Colonic mucosa (tissue), 4 donors: Measurements from ENCODE around the gene WSB1. TPM values are rescaled to one million over a fixed set of nuclear protein-coding genes. Genes with fewer than 3 reads are reported as not detected.

Experiments
- DNase-seq: peaks from one replicate; pipeline ENCODE4 v3.0.0-alpha.2; 2020
- H3K27ac ChIP-seq: fragments of 200-600 bp; one replicate; pipeline ENCODE4 v1.8.0; 2021
- H3K27me3 ChIP-seq: fragments of 200-600 bp; one replicate; pipeline ENCODE4 v1.8.0; 2021
- H3K36me3 ChIP-seq: fragments of 200-600 bp; one replicate; pipeline ENCODE4 v1.8.0; 2021
- H3K4me1 ChIP-seq: fragments of 200-600 bp; one replicate; pipeline ENCODE4 v1.8.0; 2021; ENCODE audit warnings: mild to moderate bottlenecking
- H3K4me3 ChIP-seq: fragments of 200-600 bp; one replicate; pipeline ENCODE4 v1.8.0; 2021
- H3K9ac ChIP-seq, 2 donors: one replicate each; pipeline ENCODE4 v1.7.0; 2013; ENCODE audit warnings: control low read depth in 2 of 2, low read depth in 2 of 2, low read length in 2 of 2
- H3K9me3 ChIP-seq: fragments of 200-600 bp; one replicate; pipeline ENCODE4 v1.8.0; 2021
- CTCF ChIP-seq: fragments of 200-600 bp; IDR thresholded peaks from one replicate; pipeline ENCODE4 v1.8.0; 2022; ENCODE audit warnings: antibody characterized with exemption, mild to moderate bottlenecking
- intact Hi-C: fragments of 100-400 bp; cut with DNase I; formaldehyde crosslinking; loops from one replicate; pipeline ENCODE4 v1.14.1; 2022
- total RNA-seq, 2 donors: library from RNA; stranded (reverse); fragmentation: NEBNext Ultra II Directional in 1 of 2; extraction: Animal tissue kit (Norgen Biotek cat#: 25700) in 1 of 2; gene quantifications; one replicate each; pipeline ENCODE4 v1.2.1, GENCODE V29; 2021
- donor health status: healthy.
- donor health status: DM: no; HTN: no; CAD: no.
- donor health status: DM: no; HTN: no; CAD: no.

Gene WSB1
- total RNA-seq, 2 donors from 2014 or later: 94.2 to 150 TPM

- intact Hi-C loops: no loop called here
- no peak overlapping the region for H3K9ac ChIP-seq
- H3K4me1 ChIP-seq: peaks cover 6% of the 10 kb centered on the region
- no peak for TF ChIP-seq CTCF
- no peak overlapping the region for H3K4me3 ChIP-seq
- H3K27me3 ChIP-seq: no peaks in the 10 kb centered on the region
- DNase-seq: no peak
- no peak overlapping the region for H3K27ac ChIP-seq
- no peaks in the 10 kb centered on the region for H3K9me3 ChIP-seq
- H3K36me3 ChIP-seq: peaks cover 25% of the 10 kb centered on the region
Measured at GRCh38 chr17:27306276-27306835, 12.4 kb downstream of the WSB1 start.

GRCh38 chr17:27310565-27311110 is 16.7 kb downstream of the WSB1 start:
- H3K27me3 ChIP-seq: no peaks in the 10 kb centered on the region

GRCh38 chr17:27313301-27313700 is 19.4 kb downstream of the WSB1 start:
- no peak overlapping the region for H3K27ac ChIP-seq
- intact Hi-C loops: no loop called here
- no peak for TF ChIP-seq CTCF
- H3K4me1 ChIP-seq: peaks cover 5% of the 10 kb centered on the region
- DNase-seq: no peak
- peaks cover 20% of the 10 kb centered on the region for H3K36me3 ChIP-seq
- no peaks in the 10 kb centered on the region for H3K27me3 ChIP-seq
- no peak overlapping the region for H3K4me3 ChIP-seq
- H3K9ac ChIP-seq: no peak overlapping the region
- no peaks in the 10 kb centered on the region for H3K9me3 ChIP-seq

More at GRCh38 chr17:27310565-27311110, 16.7 kb downstream of the WSB1 start:
- Histone ChIP-seq H3K9ac (no peak overlapping the region), H3K4me1 (peaks cover 5% of the 10 kb centered on the region), H3K36me3 (peaks cover 22% of the 10 kb centered on the region), H3K9me3 (no peaks in the 10 kb centered on the region), H3K27ac (no peak overlapping the region), H3K4me3 (no peak overlapping the region)
- intact Hi-C loops: no loop called here
- no peak for DNase-seq
- TF ChIP-seq CTCF: no peak

- peaks cover 8% of the 10 kb centered on the region for H3K36me3 ChIP-seq
- peak overlapping the region; percentile 53 for H3K27ac ChIP-seq
- H3K4me1 ChIP-seq: peaks cover 5% of the 10 kb centered on the region
- H3K9me3 ChIP-seq: no peaks in the 10 kb centered on the region
- no peaks in the 10 kb centered on the region for H3K27me3 ChIP-seq
- H3K9ac ChIP-seq: peak overlapping the region in 1 of 2 donors; percentile 59
- TF ChIP-seq CTCF: no peak
- peak; percentile 83 for DNase-seq
- intact Hi-C loops: no loop called here
- H3K4me3 ChIP-seq: no peak overlapping the region
Measured at GRCh38 chr17:27315322-27315721, 21.4 kb downstream of the WSB1 start.

- H3K27ac ChIP-seq: peak overlapping the region; percentile 53
Measured at GRCh38 chr17:27315796-27316465, 22.0 kb downstream of the WSB1 start.

More at GRCh38 chr17:27315796-27316465, 22.0 kb downstream of the WSB1 start:
- H3K9me3 ChIP-seq: no peaks in the 10 kb centered on the region
- DNase-seq: no peak
- peak overlapping the region in 1 of 2 donors; percentile 59 for H3K9ac ChIP-seq
- no peak for TF ChIP-seq CTCF
- no peak overlapping the region for H3K4me3 ChIP-seq
- peaks cover 5% of the 10 kb centered on the region for H3K4me1 ChIP-seq
- intact Hi-C loops: no loop called here
- H3K27me3 ChIP-seq: no peaks in the 10 kb centered on the region
- H3K36me3 ChIP-seq: peaks cover 8% of the 10 kb centered on the region
